H9 (cell line): Measurements from ENCODE around the gene THBS2. TPM values are rescaled to one million over a fixed set of nuclear protein-coding genes. Genes with fewer than 3 reads are reported as not detected.

Source experiments
- DNase-seq: peaks from one replicate; pipeline ENCODE4 v3.0.0-alpha.2; 2017
- H2AFZ ChIP-seq: one replicate; pipeline ENCODE4 v1.6.1; 2013; ENCODE audit warnings: mild to moderate bottlenecking, low read length, control low read depth, moderate library complexity
- H2AK5ac ChIP-seq: 2 replicates; pipeline ENCODE4 v1.6.1; 2013; ENCODE audit warnings: low read length, control low read depth, mixed read lengths; ENCODE audit not compliant: insufficient read length
- H2BK120ac ChIP-seq: one replicate; pipeline ENCODE4 v1.6.1; 2013; ENCODE audit warnings: low read depth, mild to moderate bottlenecking, low read length, control low read depth, inconsistent platforms; ENCODE audit not compliant: poor library complexity, severe bottlenecking
- H2BK12ac ChIP-seq: 2 replicates; pipeline ENCODE4 v1.6.1; 2013; ENCODE audit warnings: low read length, control low read depth, mixed read lengths, low read depth; ENCODE audit not compliant: insufficient read length
- H2BK15ac ChIP-seq: 2 replicates; pipeline ENCODE4 v1.6.1; 2013; ENCODE audit warnings: low read depth, low read length, control low read depth
- H2BK20ac ChIP-seq: one replicate; pipeline ENCODE4 v1.6.1; 2013; ENCODE audit warnings: low read depth, mild to moderate bottlenecking, low read length, control low read depth, inconsistent platforms; ENCODE audit not compliant: poor library complexity, severe bottlenecking
- H2BK5ac ChIP-seq: 2 replicates; pipeline ENCODE4 v1.6.1; 2013; ENCODE audit warnings: low read length, control low read depth, mixed read lengths; ENCODE audit not compliant: insufficient read length
- H3K14ac ChIP-seq: 2 replicates; pipeline ENCODE4 v1.6.1; 2013; ENCODE audit warnings: low read length, control low read depth; ENCODE audit not compliant: insufficient read depth
- H3K18ac ChIP-seq: 2 replicates; pipeline ENCODE4 v1.6.1; 2013; ENCODE audit warnings: low read depth, mild to moderate bottlenecking, mixed read lengths, low read length, control low read depth; ENCODE audit not compliant: insufficient read length
- H3K23ac ChIP-seq: 2 replicates; pipeline ENCODE4 v1.6.1; 2013; ENCODE audit warnings: low read length, control low read depth, mixed read lengths, low read depth; ENCODE audit not compliant: insufficient read length
- H3K23me2 ChIP-seq: 2 replicates; pipeline ENCODE4 v1.6.1; 2013; ENCODE audit warnings: low read depth, mild to moderate bottlenecking, mixed read lengths, low read length, control low read depth; ENCODE audit not compliant: insufficient read length, poor library complexity, severe bottlenecking
- H3K27ac ChIP-seq: 2 replicates; pipeline ENCODE4 v1.5.1; 2013; ENCODE audit warnings: low read length, control low read depth, mixed read lengths, low read depth; ENCODE audit not compliant: insufficient read length
- H3K27me3 ChIP-seq: 2 replicates; pipeline ENCODE4 v1.6.1; 2013; ENCODE audit warnings: low read length, control low read depth, inconsistent platforms; ENCODE audit not compliant: insufficient read depth
- H3K4ac ChIP-seq: 2 replicates; pipeline ENCODE4 v1.6.1; 2013; ENCODE audit warnings: low read depth, mild to moderate bottlenecking, control low read depth, inconsistent platforms, low read length, moderate library complexity
- H3K4me1 ChIP-seq: 2 replicates; pipeline ENCODE4 v1.6.1; 2013; ENCODE audit warnings: low read length, control low read depth, inconsistent platforms; ENCODE audit not compliant: insufficient read depth
- H3K4me2 ChIP-seq: 2 replicates; pipeline ENCODE4 v1.6.1; 2013; ENCODE audit warnings: low read length, control low read depth, mixed read lengths; ENCODE audit not compliant: insufficient read length, insufficient read depth
- H3K56ac ChIP-seq: 2 replicates; pipeline ENCODE4 v1.6.1; 2013; ENCODE audit warnings: low read depth, mild to moderate bottlenecking, mixed read lengths, low read length, control low read depth; ENCODE audit not compliant: insufficient read length
- H3K79me1 ChIP-seq: 2 replicates; pipeline ENCODE4 v1.6.1; 2013; ENCODE audit warnings: low read depth, mild to moderate bottlenecking, moderate library complexity, low read length, control low read depth, inconsistent platforms; ENCODE audit not compliant: insufficient read depth, poor library complexity, severe bottlenecking
- H3K79me2 ChIP-seq: 2 replicates; pipeline ENCODE4 v1.6.1; 2013; ENCODE audit warnings: low read length, control low read depth, inconsistent platforms; ENCODE audit not compliant: insufficient read depth
- H3K9ac ChIP-seq: 2 replicates; pipeline ENCODE4 v1.6.1; 2013; ENCODE audit warnings: low read length, control low read depth, mixed read lengths; ENCODE audit not compliant: insufficient read length; ENCODE audit errors: extremely low read depth
- H3K9me3 ChIP-seq: one replicate; pipeline ENCODE4 v1.6.1; 2013; ENCODE audit warnings: low read depth, low read length, inconsistent platforms; ENCODE audit not compliant: control insufficient read depth
- H3T11ph ChIP-seq: one replicate; pipeline ENCODE4 v1.6.1; 2013; ENCODE audit warnings: mild to moderate bottlenecking, low read length, control low read depth, inconsistent platforms
- H4K20me1 ChIP-seq: one replicate; pipeline ENCODE4 v1.6.1; 2013; ENCODE audit not compliant: control insufficient read depth, insufficient read length, insufficient read depth
- H4K5ac ChIP-seq: 2 replicates; pipeline ENCODE4 v1.6.1; 2013; ENCODE audit warnings: low read depth, mild to moderate bottlenecking, mixed read lengths, low read length, control low read depth; ENCODE audit not compliant: insufficient read length
- H4K8ac ChIP-seq: replicated peaks from 2 replicates; pipeline ENCODE4 v1.6.1; 2013; ENCODE audit warnings: low read length, control low read depth, mixed read lengths, low read depth; ENCODE audit not compliant: insufficient read length
- H4K91ac ChIP-seq: 2 replicates; pipeline ENCODE4 v1.6.1; 2013; ENCODE audit warnings: low read depth, mild to moderate bottlenecking, moderate library complexity, mixed read lengths, low read length, control low read depth; ENCODE audit not compliant: insufficient read length
- H3K27ac Mint-ChIP-seq, 3 experiments: 2 replicates in 2 of 3; 3 replicates in 1 of 3; pipeline ENCODE4 v1.8.0; 2020 to 2021; ENCODE audit warnings: mixed read lengths in 3 of 3, mild to moderate bottlenecking in 1 of 3, moderate library complexity in 1 of 3
- H3K27me3 Mint-ChIP-seq: 2 replicates; pipeline ENCODE4 v1.8.0; 2021; ENCODE audit warnings: low read depth, mild to moderate bottlenecking, moderate library complexity, mixed read lengths
- H3K36me3 Mint-ChIP-seq, 3 experiments: 2 replicates in 2 of 3; 3 replicates in 1 of 3; pipeline ENCODE4 v1.8.0; 2020 to 2021; ENCODE audit warnings: low read depth in 3 of 3, mixed read lengths in 3 of 3; ENCODE audit not compliant: insufficient read depth in 1 of 3
- H3K4me1 Mint-ChIP-seq, 2 experiments: 2 replicates each; pipeline ENCODE4 v1.8.0; 2020; ENCODE audit warnings: mixed read lengths in 2 of 2
- H3K4me3 Mint-ChIP-seq, 2 experiments: 2 replicates in 1 of 2; 3 replicates in 1 of 2; pipeline ENCODE4 v1.8.0; 2020 to 2021; ENCODE audit warnings: mild to moderate bottlenecking in 2 of 2, mixed read lengths in 2 of 2, moderate library complexity in 1 of 2
- H3K9me3 Mint-ChIP-seq, 2 experiments: 2 replicates in 1 of 2; 3 replicates in 1 of 2; pipeline ENCODE4 v1.8.0; 2020; ENCODE audit warnings: mild to moderate bottlenecking in 2 of 2, mixed read lengths in 2 of 2, moderate library complexity in 1 of 2
- CTCF ChIP-seq: fragments of 200-600 bp; sonication (generic); conservative IDR thresholded peaks from 3 replicates; pipeline ENCODE4 v1.8.0; 2021; ENCODE audit warnings: antibody characterized with exemption, mild to moderate bottlenecking
- WGBS: extraction: QIAGEN DNeasy Blood & Tissue Kit; methylation state at CpG from one replicate; pipeline ENCODE4 v1.1.7; 2013; ENCODE audit warnings: missing lambda C conversion rate, low lambda C conversion rate, mixed read lengths; ENCODE audit not compliant: insufficient read length; ENCODE audit errors: extremely low coverage; 5-methylcytosine and 5-hydroxymethylcytosine counted together
- total RNA-seq: library from RNA; stranded (reverse); gene quantifications from 2 replicates; pipeline ENCODE4 v1.2.1, GENCODE V29; 2021

THBS2 gene
- total RNA-seq, 1 experiment from 2014 or later = 14.7 TPM

GRCh38 chr6:169236545-169236944 lies 17.1 kb downstream of the THBS2 start:
- Mint-ChIP-seq H3K4me1 (0 out of 4 replicates have a peak, but pooled peaks cover 0 to 4% of the 10 kb centered on the region in 2 experiments), H3K9me3 (peaks cover 0 to 9% of the 10 kb centered on the region in 2 experiments; a peak in 4 of 5 replicates), H3K27ac (no peak overlapping the region), H3K36me3 (peaks cover 30 to 39% (median 37%) of the 10 kb centered on the region in 3 experiments), H3K4me3 (no peak overlapping the region), H3K27me3 (no peaks in the 10 kb centered on the region; the same call in 1 of the 2 replicates)
- WGBS = 100% methylated on average over 5 of the region's 8 CpGs
- no peaks in the 10 kb centered on the region for H3K79me2 ChIP-seq
- H3K14ac ChIP-seq = no peak overlapping the region
- H2BK5ac ChIP-seq = no peak overlapping the region
- no peak overlapping the region for H3K9ac ChIP-seq
- no peak overlapping the region for H2BK120ac ChIP-seq
- H2AK5ac ChIP-seq = no peak overlapping the region
- H3K4ac ChIP-seq = no peak overlapping the region
- H3K56ac ChIP-seq = no peak overlapping the region
- no peak overlapping the region for H3T11ph ChIP-seq
- no peak overlapping the region for H3K18ac ChIP-seq
- no peak overlapping the region for H4K8ac ChIP-seq
- H2BK12ac ChIP-seq = no peak overlapping the region
- H4K20me1 ChIP-seq = no peaks in the 10 kb centered on the region
- no peak overlapping the region for H4K5ac ChIP-seq
- no peak for TF ChIP-seq CTCF
- H4K91ac ChIP-seq = no peak overlapping the region
- H2BK15ac ChIP-seq = no peak overlapping the region
- H3K4me2 ChIP-seq = no peak overlapping the region
- no peak for DNase-seq
- no peak overlapping the region for H2BK20ac ChIP-seq
- H3K27ac ChIP-seq = no peak overlapping the region
- H3K9me3 ChIP-seq = no peaks in the 10 kb centered on the region
- H3K4me1 ChIP-seq = no peaks in the 10 kb centered on the region; the same call in 1 of the 2 replicates
- H3K23ac ChIP-seq = no peak overlapping the region
- H3K23me2 ChIP-seq = no peaks in the 10 kb centered on the region
- H3K79me1 ChIP-seq = no peaks in the 10 kb centered on the region
- H2AFZ ChIP-seq = no peak overlapping the region
- H3K27me3 ChIP-seq = no peaks in the 10 kb centered on the region
